ENCODE measurements around the gene CRACDL.

The CRACDL gene

GRCh38 chr2:98819231-98819766 is 116.7 kb downstream of the CRACDL start:
- ATAC-seq: no peak
- TF ChIP-seq ESRRG (CRISPR knock-in tag; IDR thresholded peaks at IDR 0.05): no peak
- TF ChIP-seq PPARA (CRISPR knock-in tag; IDR thresholded peaks at IDR 0.05; ENCODE audit: borderline replicate concordance): no peak
- TF ChIP-seq ARNTL (CRISPR knock-in tag; IDR thresholded peaks at IDR 0.05; ENCODE audit: borderline replicate concordance, low read depth): no peak
- no peak for TF ChIP-seq ISL1 (CRISPR knock-in tag; IDR thresholded peaks at IDR 0.05)
- no peak for TF ChIP-seq CSRNP3 (CRISPR knock-in tag; IDR thresholded peaks at IDR 0.05)
- no peak for TF ChIP-seq RARB (CRISPR knock-in tag; IDR thresholded peaks at IDR 0.05)
- no peak for TF ChIP-seq CSDC2 (CRISPR knock-in tag; IDR thresholded peaks at IDR 0.05)
- no peak for TF ChIP-seq TCF4 (CRISPR knock-in tag; IDR thresholded peaks at IDR 0.05; ENCODE audit: borderline replicate concordance)
- no peak for TF ChIP-seq PATZ1 (CRISPR knock-in tag; IDR thresholded peaks at IDR 0.05; ENCODE audit: borderline replicate concordance)
- no peak for TF ChIP-seq ZNF70 (CRISPR knock-in tag; IDR thresholded peaks at IDR 0.05)
- no peak for TF ChIP-seq TOX (CRISPR knock-in tag; IDR thresholded peaks at IDR 0.05; ENCODE audit: borderline replicate concordance)
- TF ChIP-seq TSHZ2 (CRISPR knock-in tag; IDR thresholded peaks at IDR 0.05): no peak
- TF ChIP-seq CREB5 (CRISPR knock-in tag; IDR thresholded peaks at IDR 0.05; ENCODE audit: low read depth): no peak

DNA sequence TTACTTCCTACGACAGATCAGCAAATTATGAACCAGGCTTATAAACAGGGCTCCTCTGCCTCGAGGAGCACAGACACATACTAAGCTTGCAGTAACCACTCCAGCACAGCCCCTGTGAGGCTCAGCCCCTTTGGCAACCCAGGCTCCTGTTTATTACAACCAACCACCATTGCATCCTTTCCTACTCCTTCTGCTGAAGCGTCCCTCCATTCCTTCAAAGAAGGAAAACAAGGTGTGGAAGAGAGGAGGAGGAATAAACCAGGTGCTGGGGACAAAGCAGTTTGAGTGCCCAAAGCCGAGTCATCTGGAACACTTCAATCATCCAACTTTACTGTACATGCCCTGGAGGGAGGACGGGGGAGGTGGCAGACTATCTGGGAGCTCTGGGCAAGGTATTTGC is 117.9 kb downstream of the CRACDL start:
- TF ChIP-seq ZFP3 (CRISPR knock-in tag; IDR thresholded peaks at IDR 0.05): no peak
- no peak for TF ChIP-seq PATZ1 (CRISPR knock-in tag; IDR thresholded peaks at IDR 0.05; ENCODE audit: borderline replicate concordance)
- TF ChIP-seq TOX (CRISPR knock-in tag; IDR thresholded peaks at IDR 0.05; ENCODE audit: borderline replicate concordance): no peak
- no peak for TF ChIP-seq CSDC2 (CRISPR knock-in tag; IDR thresholded peaks at IDR 0.05)
- TF ChIP-seq RARB (CRISPR knock-in tag; IDR thresholded peaks at IDR 0.05): no peak
- TF ChIP-seq ZNF8 (CRISPR knock-in tag; IDR thresholded peaks at IDR 0.05): no peak
- TF ChIP-seq ZNF70 (CRISPR knock-in tag; IDR thresholded peaks at IDR 0.05): no peak
- no peak for TF ChIP-seq OSR1 (CRISPR knock-in tag; IDR thresholded peaks at IDR 0.05)
- TF ChIP-seq CREB5 (CRISPR knock-in tag; IDR thresholded peaks at IDR 0.05; ENCODE audit: low read depth): no peak
- no peak for TF ChIP-seq ISL1 (CRISPR knock-in tag; IDR thresholded peaks at IDR 0.05)
- no peak for TF ChIP-seq ZNF565 (CRISPR knock-in tag; conservative IDR thresholded peaks at IDR 0.05; ENCODE audit: low read depth)
- no peak for TF ChIP-seq ZFP30 (CRISPR knock-in tag; IDR thresholded peaks at IDR 0.05)
- no peak for TF ChIP-seq ARNTL (CRISPR knock-in tag; IDR thresholded peaks at IDR 0.05; ENCODE audit: borderline replicate concordance, low read depth)
- no peak for TF ChIP-seq POU6F1 (CRISPR knock-in tag; IDR thresholded peaks at IDR 0.05; ENCODE audit: borderline replicate concordance, low read depth)
- TF ChIP-seq PPARA (CRISPR knock-in tag; IDR thresholded peaks at IDR 0.05; ENCODE audit: borderline replicate concordance): no peak
- no peak for TF ChIP-seq BACH2 (CRISPR knock-in tag; IDR thresholded peaks at IDR 0.05; ENCODE audit: borderline replicate concordance)
- no peak for TF ChIP-seq CSRNP3 (CRISPR knock-in tag; IDR thresholded peaks at IDR 0.05)
- no peak for TF ChIP-seq TSHZ2 (CRISPR knock-in tag; IDR thresholded peaks at IDR 0.05)
- ATAC-seq: no peak

All from SK-N-SH treated with all-trans-retinoic acid at 6 μM for 48 hours (cell line).